Measurements from ENCODE around the gene MDH1.

MDH1 gene

GRCh38 chr2:63628403-63628942 is 39.7 kb downstream of the MDH1 start:
- DNase-seq (ENCODE audit: low spot score): no peak
- Histone ChIP-seq H2AK5ac (ENCODE audit: low read depth, low read length) (no peak overlapping the region), H3K18ac (ENCODE audit: low read length) (no peak overlapping the region), H3K27ac (replicated peaks; ENCODE audit: low read length) (no peak overlapping the region), H4K91ac (ENCODE audit: low read depth, low read length, poor library complexity) (no peak overlapping the region), H2AFZ (ENCODE audit: low read length) (peak overlapping the region; percentile 4), H2BK120ac (ENCODE audit: low read depth, low read length) (no peak overlapping the region), H4K8ac (ENCODE audit: low read depth, low read length) (no peak overlapping the region), H3K14ac (ENCODE audit: low read length) (no peak overlapping the region), H3K4me1 (ENCODE audit: control insufficient read depth in 2 of 2, insufficient read depth in 1 of 2, low read depth in 1 of 2, low read length in 2 of 2) (peaks cover 0 to 13% of the 10 kb centered on the region in 2 donors), H3K4me2 (ENCODE audit: insufficient read depth, low read length, poor library complexity, severe bottlenecking) (no peak overlapping the region), H3K4me3 (ENCODE audit: low read length in 2 of 2) (no peak overlapping the region), H3K27me3 (ENCODE audit: control insufficient read depth in 3 of 3, insufficient read depth in 3 of 3, low read depth in 1 of 3, low read length in 3 of 3) (no peaks in the 10 kb centered on the region), H3K4ac (ENCODE audit: low read length) (no peak overlapping the region), H2BK12ac (ENCODE audit: low read length) (no peak overlapping the region), H3K9ac (ENCODE audit: low read depth, low read length, poor library complexity) (no peak overlapping the region), H2BK15ac (ENCODE audit: low read length) (no peak overlapping the region), H3K36me3 (replicated peaks in 1 of 2; ENCODE audit: control insufficient read depth in 2 of 2, insufficient read depth in 2 of 2, low read length in 2 of 2) (peaks cover 0 to 2% of the 10 kb centered on the region in 2 donors), H3K23ac (ENCODE audit: low read depth, low read length, poor library complexity) (no peak overlapping the region), H2BK5ac (ENCODE audit: low read length) (no peak overlapping the region), H3K9me3 (replicated peaks in 1 of 2; ENCODE audit: control insufficient read depth in 2 of 2, insufficient read depth in 1 of 2, low read depth in 1 of 2, low read length in 2 of 2) (peaks cover 8 to 16% of the 10 kb centered on the region in 2 donors), H3K79me1 (ENCODE audit: low read depth, low read length) (no peaks in the 10 kb centered on the region)
- WGBS, 2 donors (ENCODE audit: extremely low coverage in 2 of 2, insufficient read length in 2 of 2, insufficient replicate concordance in 1 of 2): no CpG with 5 or more reads among the region's 1 CpG

GRCh38 chr2:63631501-63631900 is 42.7 kb downstream of the MDH1 start:
- Histone ChIP-seq H2AK5ac (ENCODE audit: low read depth, low read length) (no peak overlapping the region), H4K8ac (ENCODE audit: low read depth, low read length) (no peak overlapping the region), H3K27me3 (ENCODE audit: control insufficient read depth in 3 of 3, insufficient read depth in 3 of 3, low read depth in 1 of 3, low read length in 3 of 3) (no peaks in the 10 kb centered on the region), H3K18ac (ENCODE audit: low read length) (no peak overlapping the region), H2BK120ac (ENCODE audit: low read depth, low read length) (no peak overlapping the region), H2BK12ac (ENCODE audit: low read length) (no peak overlapping the region), H3K4me2 (ENCODE audit: insufficient read depth, low read length, poor library complexity, severe bottlenecking) (no peak overlapping the region), H3K79me1 (ENCODE audit: low read depth, low read length) (no peaks in the 10 kb centered on the region), H4K91ac (ENCODE audit: low read depth, low read length, poor library complexity) (no peak overlapping the region), H3K4me1 (ENCODE audit: control insufficient read depth in 2 of 2, insufficient read depth in 1 of 2, low read depth in 1 of 2, low read length in 2 of 2) (peaks cover 0 to 13% of the 10 kb centered on the region in 2 donors), H3K9ac (ENCODE audit: low read depth, low read length, poor library complexity) (no peak overlapping the region), H2BK5ac (ENCODE audit: low read length) (no peak overlapping the region), H3K27ac (replicated peaks; ENCODE audit: low read length) (no peak overlapping the region), H3K14ac (ENCODE audit: low read length) (no peak overlapping the region), H3K9me3 (replicated peaks in 1 of 2; ENCODE audit: control insufficient read depth in 2 of 2, insufficient read depth in 1 of 2, low read depth in 1 of 2, low read length in 2 of 2) (peaks cover 9 to 16% of the 10 kb centered on the region in 2 donors), H3K36me3 (replicated peaks in 1 of 2; ENCODE audit: control insufficient read depth in 2 of 2, insufficient read depth in 2 of 2, low read length in 2 of 2) (peaks cover 0 to 2% of the 10 kb centered on the region in 2 donors), H3K4ac (ENCODE audit: low read length) (no peak overlapping the region), H3K4me3 (ENCODE audit: low read length in 2 of 2) (no peak overlapping the region), H2BK15ac (ENCODE audit: low read length) (no peak overlapping the region), H2AFZ (ENCODE audit: low read length) (no peak overlapping the region), H3K23ac (ENCODE audit: low read depth, low read length, poor library complexity) (no peak overlapping the region)
- no CpG with 5 or more reads among the region's 1 CpG for WGBS, 2 donors (ENCODE audit: extremely low coverage in 2 of 2, insufficient read length in 2 of 2, insufficient replicate concordance in 1 of 2)
- no peak for DNase-seq (ENCODE audit: low spot score)

GRCh38 chr2:63632382-63632781 is 43.6 kb downstream of the MDH1 start:
- H2BK15ac ChIP-seq (ENCODE audit: low read length): no peak overlapping the region
- H2AK5ac ChIP-seq (ENCODE audit: low read depth, low read length): no peak overlapping the region
- H3K4me3 ChIP-seq (ENCODE audit: low read length in 2 of 2): no peak overlapping the region
- H3K79me1 ChIP-seq (ENCODE audit: low read depth, low read length): no peaks in the 10 kb centered on the region
- H2BK12ac ChIP-seq (ENCODE audit: low read length): no peak overlapping the region
- DNase-seq (ENCODE audit: low spot score): no peak
- H3K36me3 ChIP-seq (replicated peaks in 1 of 2; ENCODE audit: control insufficient read depth in 2 of 2, insufficient read depth in 2 of 2, low read length in 2 of 2): peaks cover 0 to 2% of the 10 kb centered on the region in 2 donors
- no peak overlapping the region for H2BK120ac ChIP-seq (ENCODE audit: low read depth, low read length)
- no peak overlapping the region for H2AFZ ChIP-seq (ENCODE audit: low read length)
- H3K27ac ChIP-seq (replicated peaks; ENCODE audit: low read length): no peak overlapping the region
- H3K18ac ChIP-seq (ENCODE audit: low read length): no peak overlapping the region
- H3K4me2 ChIP-seq (ENCODE audit: insufficient read depth, low read length, poor library complexity, severe bottlenecking): no peak overlapping the region
- no peak overlapping the region for H4K8ac ChIP-seq (ENCODE audit: low read depth, low read length)
- no peak overlapping the region for H3K14ac ChIP-seq (ENCODE audit: low read length)
- no peak overlapping the region for H3K9ac ChIP-seq (ENCODE audit: low read depth, low read length, poor library complexity)
- H3K4me1 ChIP-seq (ENCODE audit: control insufficient read depth in 2 of 2, insufficient read depth in 1 of 2, low read depth in 1 of 2, low read length in 2 of 2): peaks cover 0 to 13% of the 10 kb centered on the region in 2 donors
- no CpG with 5 or more reads among the region's 2 CpGs for WGBS, 2 donors (ENCODE audit: extremely low coverage in 2 of 2, insufficient read length in 2 of 2, insufficient replicate concordance in 1 of 2)
- H3K23ac ChIP-seq (ENCODE audit: low read depth, low read length, poor library complexity): no peak overlapping the region
- H3K9me3 ChIP-seq (replicated peaks in 1 of 2; ENCODE audit: control insufficient read depth in 2 of 2, insufficient read depth in 1 of 2, low read depth in 1 of 2, low read length in 2 of 2): peaks cover 8 to 16% of the 10 kb centered on the region in 2 donors
- H2BK5ac ChIP-seq (ENCODE audit: low read length): no peak overlapping the region
- no peak overlapping the region for H4K91ac ChIP-seq (ENCODE audit: low read depth, low read length, poor library complexity)
- no peaks in the 10 kb centered on the region for H3K27me3 ChIP-seq (ENCODE audit: control insufficient read depth in 3 of 3, insufficient read depth in 3 of 3, low read depth in 1 of 3, low read length in 3 of 3)
- H3K4ac ChIP-seq (ENCODE audit: low read length): no peak overlapping the region

- Histone ChIP-seq H3K23ac (ENCODE audit: low read depth, low read length, poor library complexity) (no peak overlapping the region), H3K4me3 (ENCODE audit: low read length in 2 of 2) (no peak overlapping the region), H3K36me3 (replicated peaks in 1 of 2; ENCODE audit: control insufficient read depth in 2 of 2, insufficient read depth in 2 of 2, low read length in 2 of 2) (no peaks in the 10 kb centered on the region), H3K14ac (ENCODE audit: low read length) (no peak overlapping the region), H2BK120ac (ENCODE audit: low read depth, low read length) (no peak overlapping the region), H2BK12ac (ENCODE audit: low read length) (no peak overlapping the region), H3K18ac (ENCODE audit: low read length) (no peak overlapping the region), H3K9ac (ENCODE audit: low read depth, low read length, poor library complexity) (no peak overlapping the region), H2AK5ac (ENCODE audit: low read depth, low read length) (no peak overlapping the region), H2BK5ac (ENCODE audit: low read length) (no peak overlapping the region), H4K91ac (ENCODE audit: low read depth, low read length, poor library complexity) (no peak overlapping the region), H2AFZ (ENCODE audit: low read length) (no peak overlapping the region), H3K27me3 (ENCODE audit: control insufficient read depth in 3 of 3, insufficient read depth in 3 of 3, low read depth in 1 of 3, low read length in 3 of 3) (no peaks in the 10 kb centered on the region), H3K4ac (ENCODE audit: low read length) (no peak overlapping the region), H3K79me1 (ENCODE audit: low read depth, low read length) (no peaks in the 10 kb centered on the region), H3K27ac (replicated peaks; ENCODE audit: low read length) (no peak overlapping the region), H2BK15ac (ENCODE audit: low read length) (no peak overlapping the region), H3K4me1 (ENCODE audit: control insufficient read depth in 2 of 2, insufficient read depth in 1 of 2, low read depth in 1 of 2, low read length in 2 of 2) (no peaks in the 10 kb centered on the region), H4K8ac (ENCODE audit: low read depth, low read length) (no peak overlapping the region), H3K9me3 (replicated peaks in 1 of 2; ENCODE audit: control insufficient read depth in 2 of 2, insufficient read depth in 1 of 2, low read depth in 1 of 2, low read length in 2 of 2) (peaks cover 0 to 1% of the 10 kb centered on the region in 2 donors), H3K4me2 (ENCODE audit: insufficient read depth, low read length, poor library complexity, severe bottlenecking) (no peak overlapping the region)
- no peak for DNase-seq (ENCODE audit: low spot score)
- no CpG with 5 or more reads among the region's 1 CpG for WGBS, 2 donors (ENCODE audit: extremely low coverage in 2 of 2, insufficient read length in 2 of 2, insufficient replicate concordance in 1 of 2)
These were observed 50.6 kb downstream of the MDH1 start for GRCh38 chr2:63639344-63639743.

Measured in neuronal stem cell (in vitro differentiated cells).